B cell (primary cell): ENCODE data around the gene WFS1. TPM values are rescaled to one million over a fixed set of nuclear protein-coding genes. Genes with fewer than 3 reads are reported as not detected.

Experiments used
- ATAC-seq: fragments of 200-7000 bp; cut with Tn5 transposase; one replicate; pipeline ENCODE4 v1.10.0; 2021; ENCODE audit warnings: low read depth, mild to moderate bottlenecking, moderate number of reproducible peaks, moderate library complexity
- CTCF ChIA-PET: fragments of 350-600 bp; sonication (Branson Sonifier 250); formaldehyde crosslinking; loops from one replicate; lab custom pipeline; 2021; ENCODE audit warnings: antibody characterized with exemption, inconsistent platforms; lab: Charles Lee
- POLR2A ChIA-PET: fragments of 350-600 bp; sonication (Branson Sonifier 250); formaldehyde crosslinking; loops from one replicate; lab custom pipeline; 2021; ENCODE audit warnings: antibody characterized with exemption; lab: Charles Lee
- DNase-seq: peaks from one replicate; pipeline ENCODE4 v3.0.0; 2013
- H2AFZ ChIP-seq: 2 replicates; pipeline ENCODE4 v1.6.1; 2012; ENCODE audit warnings: mild to moderate bottlenecking, low read depth, low read length; ENCODE audit not compliant: insufficient read depth, poor library complexity, severe bottlenecking
- H3K27ac ChIP-seq, 2 donors: 1 replicate in 1 of 2; 2 replicates in 1 of 2; pipeline ENCODE4 v1.5.1; 2012 to 2013; ENCODE audit warnings: low read length in 2 of 2, mild to moderate bottlenecking in 2 of 2, moderate library complexity in 1 of 2
- H3K27me3 ChIP-seq, 4 experiments: fragments of 200-600 bp in 1 of 4; sonication (generic) in 1 of 4; replicated peaks in 1 of 4; 1 replicate in 2 of 4; 2 replicates in 2 of 4; pipeline versions ENCODE4 v1.6.1 to v1.7.0; 2013 to 2016; ENCODE audit warnings: low read length in 3 of 4, mild to moderate bottlenecking in 2 of 4, mixed read lengths in 1 of 4, moderate library complexity in 1 of 4; ENCODE audit not compliant: insufficient read depth in 4 of 4, control insufficient read depth in 3 of 4; ENCODE audit errors: control extremely low read depth in 1 of 4
- H3K36me3 ChIP-seq, 2 experiments: replicated peaks in 1 of 2; 1 replicate in 1 of 2; 2 replicates in 1 of 2; pipeline versions ENCODE4 v1.6.1 to v1.7.1; 2013; ENCODE audit warnings: low read length in 1 of 2; ENCODE audit not compliant: insufficient read depth in 2 of 2, control insufficient read depth in 1 of 2; ENCODE audit errors: control extremely low read depth in 1 of 2, extremely low read depth in 1 of 2
- H3K4me1 ChIP-seq, 2 donors: fragments of 200-600 bp in 1 of 2; sonication (generic) in 1 of 2; 1 replicate in 1 of 2; 2 replicates in 1 of 2; pipeline versions ENCODE4 v1.5.1 to v1.6.1; 2013 to 2017; ENCODE audit warnings: low read length in 2 of 2; ENCODE audit not compliant: control insufficient read depth in 2 of 2, insufficient read depth in 2 of 2
- H3K4me2 ChIP-seq: replicated peaks from 2 replicates; pipeline ENCODE3; 2012; ENCODE audit warnings: mild to moderate bottlenecking, low read depth, low read length; ENCODE audit not compliant: poor library complexity, severe bottlenecking
- H3K4me3 ChIP-seq, 5 experiments: fragments of 200-600 bp in 1 of 5; sonication (generic) in 1 of 5; 1 replicate in 3 of 5; 2 replicates in 2 of 5; pipeline versions ENCODE4 v1.5.1 to v1.7.0; 2011 to 2016; ENCODE audit warnings: low read length in 4 of 5, mild to moderate bottlenecking in 4 of 5, low read depth in 2 of 5, control low read depth in 1 of 5, moderate library complexity in 1 of 5; ENCODE audit not compliant: insufficient read depth in 1 of 5; ENCODE audit errors: control extremely low read depth in 1 of 5, extremely low read depth in 1 of 5
- H3K79me2 ChIP-seq: fragments of 200-600 bp; sonication (generic); one replicate; pipeline ENCODE4 v1.6.0; 2016; ENCODE audit warnings: low read length; ENCODE audit not compliant: control insufficient read depth, insufficient read depth
- H3K9ac ChIP-seq: fragments of 200-600 bp; sonication (generic); 2 replicates; pipeline ENCODE4 v1.6.1; 2017; ENCODE audit warnings: mild to moderate bottlenecking, low read length, moderate library complexity
- H3K9me3 ChIP-seq, 3 donors: one replicate each; pipeline versions ENCODE4 v1.6.1 to v1.7.1; 2013; ENCODE audit warnings: low read length in 2 of 3; ENCODE audit not compliant: control insufficient read depth in 2 of 3, insufficient read depth in 1 of 3; ENCODE audit errors: control extremely low read depth in 1 of 3
- H4K20me1 ChIP-seq: 2 replicates; pipeline ENCODE4 v1.6.0; 2012; ENCODE audit warnings: mild to moderate bottlenecking, low read length; ENCODE audit not compliant: insufficient read depth, control insufficient read depth, poor library complexity, severe bottlenecking
- H3K27ac Mint-ChIP-seq: one replicate; pipeline ENCODE4 v1.8.0; 2021; ENCODE audit warnings: mixed read lengths
- H3K27me3 Mint-ChIP-seq: one replicate; pipeline ENCODE4 v1.8.0; 2021; ENCODE audit warnings: mixed read lengths
- H3K4me1 Mint-ChIP-seq: one replicate; pipeline ENCODE4 v1.8.0; 2021; ENCODE audit warnings: mixed read lengths
- H3K4me3 Mint-ChIP-seq: one replicate; pipeline ENCODE4 v1.8.0; 2021; ENCODE audit warnings: mixed read lengths
- H3K9me3 Mint-ChIP-seq: one replicate; pipeline ENCODE4 v1.8.0; 2022; ENCODE audit warnings: mixed read lengths; ENCODE audit not compliant: insufficient read depth
- CTCF ChIP-seq: fragments of 200-600 bp; IDR thresholded peaks from one replicate; pipeline ENCODE4 v1.8.0; 2022; ENCODE audit warnings: antibody characterized with exemption, mild to moderate bottlenecking
- EZH2 ChIP-seq: IDR thresholded peaks from 2 replicates; pipeline ENCODE4 v1.6.1; 2012; ENCODE audit warnings: borderline replicate concordance, low read depth, mild to moderate bottlenecking, moderate library complexity, low read length; ENCODE audit not compliant: insufficient read depth, poor library complexity, severe bottlenecking
- WGBS: methylation state at CpG from one replicate; pipeline ENCODE4 v1.1.5; 2013; ENCODE audit warnings: missing lambda C conversion rate; ENCODE audit not compliant: insufficient coverage; 5-methylcytosine and 5-hydroxymethylcytosine counted together
- intact Hi-C: fragments of 100-400 bp; cut with micrococcal nuclease; formaldehyde crosslinking; loops from one replicate; pipeline ENCODE4 v1.10.0; 2022
- polyA plus RNA-seq: library from polyadenylated mRNA; depleted of rRNA; stranded (reverse); fragments of >200 nt; gene quantifications from 2 replicates; pipeline ENCODE4 v1.2.3, GENCODE V29; 2012
- total RNA-seq, 2 donors: library from RNA; stranded (reverse); fragments of 120-200 nt in 1 of 2; gene quantifications; 1 replicate in 1 of 2; 2 replicates in 1 of 2; pipeline versions ENCODE4 v1.2.3 to v1.2.4, GENCODE V29; 2013 to 2022

WFS1 gene
- total and polyA plus RNA-seq, 2 donors (not counting 1 experiment from before 2014, with no cell fraction given), result 5.8 to 6.7 TPM

- ATAC-seq (no peak), DNase-seq (no peak)
- Histone ChIP-seq H3K9ac (no peak overlapping the region), H3K9me3 (peaks cover 0 to 23% (median 0%) of the 10 kb centered on the region in 3 donors), H3K79me2 (no peaks in the 10 kb centered on the region), H3K4me1 (no peaks in the 10 kb centered on the region), H3K27ac (no peak overlapping the region), H4K20me1 (no peaks in the 10 kb centered on the region), H3K4me3 (no peak overlapping the region), H3K27me3 (peaks cover 0 to 26% (median 5%) of the 10 kb centered on the region in 4 experiments), H3K4me2 (no peak overlapping the region), H3K36me3 (no peaks in the 10 kb centered on the region), H2AFZ (no peak overlapping the region)
- Mint-ChIP-seq H3K27ac (no peak overlapping the region), H3K4me1 (no peaks in the 10 kb centered on the region), H3K9me3 (no peaks in the 10 kb centered on the region), H3K4me3 (no peak overlapping the region), H3K27me3 (peaks cover 35% of the 10 kb centered on the region)
- ChIA-PET POLR2A (no interaction called here), CTCF (interaction anchor here (17.6 kb wide), 1 partner anchor 70 kb away, joined by 451 read pairs; no protein-coding TSS in a partner anchor)
- intact Hi-C loops, result no loop called here
- TF ChIP-seq EZH2, result no peak
- no peak for TF ChIP-seq CTCF
- WGBS, result 93% methylated on average over 16 of the region's 23 CpGs
These were observed 52.6 kb downstream of the WFS1 start for GRCh38 chr4:6322067-6322760.
